SK-N-SH treated with all-trans-retinoic acid at 6 μM for 48 hours (cell line): ENCODE measurements around the gene MUTYH.
A peak's percentile ranks its signal among the peaks of the same experiment; 100 is the strongest.
"Not testable (repeated sequence)": the region's sequence is repeated elsewhere in the genome, so short reads cannot be mapped to it uniquely, and the experiment has no call there.

ENCODE experiments used
- ATAC-seq: fragments of 200-7000 bp; cut with Tn5 transposase; 3 replicates; pipeline ENCODE4 v1.9.1; 2020; ENCODE audit warnings: mild to moderate bottlenecking, moderate library complexity
- ARNTL ChIP-seq: fragments of 450-650 bp; formaldehyde crosslinking; IDR thresholded peaks from 2 replicates; pipeline ENCODE4 v1.5.0; 2020; ENCODE audit warnings: low read depth, mild to moderate bottlenecking, moderate library complexity, borderline replicate concordance
- BACH2 ChIP-seq: fragments of 250-450 bp; sonication (Bioruptor Pico); IDR thresholded peaks from 2 replicates; pipeline ENCODE4 v1.9.0; 2021; ENCODE audit warnings: mild to moderate bottlenecking, borderline replicate concordance
- CREB5 ChIP-seq: fragments of 250-450 bp; sonication (Bioruptor Pico); IDR thresholded peaks from 2 replicates; pipeline ENCODE4 v1.5.1; 2020; ENCODE audit warnings: low read depth, mild to moderate bottlenecking, moderate library complexity
- CSDC2 ChIP-seq: fragments of 250-450 bp; sonication (Bioruptor Pico); IDR thresholded peaks from 2 replicates; pipeline ENCODE4 v1.5.0; 2020; ENCODE audit warnings: mild to moderate bottlenecking, moderate library complexity
- CSRNP3 ChIP-seq: fragments of 250-450 bp; sonication (Bioruptor Pico); IDR thresholded peaks from 2 replicates; pipeline ENCODE4 v1.5.1; 2021; ENCODE audit warnings: mild to moderate bottlenecking, moderate library complexity
- ESRRG ChIP-seq: fragments of 250-450 bp; sonication (Bioruptor Pico); IDR thresholded peaks from 2 replicates; pipeline ENCODE4 v1.6.1; 2021; ENCODE audit warnings: mild to moderate bottlenecking
- GLIS3 ChIP-seq: fragments of 250-450 bp; sonication (Bioruptor Pico); IDR thresholded peaks from 2 replicates; pipeline ENCODE4 v1.5.0; 2020; ENCODE audit warnings: mild to moderate bottlenecking, moderate library complexity
- OSR1 ChIP-seq: fragments of 250-450 bp; sonication (Bioruptor Pico); IDR thresholded peaks from 2 replicates; pipeline ENCODE4 v1.8.0; 2022; ENCODE audit warnings: moderate library complexity, mild to moderate bottlenecking, inconsistent platforms
- PPARA ChIP-seq: fragments of 250-450 bp; sonication (Bioruptor Pico); IDR thresholded peaks from 2 replicates; pipeline ENCODE4 v1.5.0; 2020; ENCODE audit warnings: mild to moderate bottlenecking, borderline replicate concordance
- RARB ChIP-seq: fragments of 250-450 bp; sonication (Bioruptor Pico); IDR thresholded peaks from 2 replicates; pipeline ENCODE4 v1.8.0; 2021; ENCODE audit warnings: mild to moderate bottlenecking, moderate library complexity
- TCF4 ChIP-seq: fragments of 250-450 bp; sonication (Bioruptor Pico); IDR thresholded peaks from 2 replicates; pipeline ENCODE4 v1.8.0; 2021; ENCODE audit warnings: mild to moderate bottlenecking, moderate library complexity, borderline replicate concordance
- TOX ChIP-seq: fragments of 250-450 bp; sonication (Bioruptor Pico); IDR thresholded peaks from 2 replicates; pipeline ENCODE4 v1.8.0; 2021; ENCODE audit warnings: mild to moderate bottlenecking, moderate library complexity, borderline replicate concordance
- TSHZ2 ChIP-seq: fragments of 250-450 bp; sonication (Bioruptor Pico); IDR thresholded peaks from 2 replicates; pipeline ENCODE4 v1.5.0; 2020; ENCODE audit warnings: mild to moderate bottlenecking, moderate library complexity
- ZC3H10 ChIP-seq: fragments of 250-450 bp; sonication (Bioruptor Pico); IDR thresholded peaks from 2 replicates; pipeline ENCODE4 v1.5.1; 2021; ENCODE audit warnings: mild to moderate bottlenecking, moderate library complexity
- ZFP3 ChIP-seq: fragments of 250-450 bp; sonication (Bioruptor Pico); IDR thresholded peaks from 2 replicates; pipeline ENCODE4 v1.5.0; 2020; ENCODE audit warnings: mild to moderate bottlenecking, moderate library complexity
- ZFP30 ChIP-seq: fragments of 450-650 bp; formaldehyde crosslinking; IDR thresholded peaks from 2 replicates; pipeline ENCODE4 v1.5.0; 2022; ENCODE audit warnings: mild to moderate bottlenecking, moderate library complexity
- ZNF565 ChIP-seq: fragments of 450-650 bp; formaldehyde crosslinking; conservative IDR thresholded peaks from 2 replicates; pipeline ENCODE4 v1.5.0; 2020; ENCODE audit warnings: low read depth, mild to moderate bottlenecking, moderate library complexity
- ZNF8 ChIP-seq: fragments of 450-650 bp; formaldehyde crosslinking; IDR thresholded peaks from 2 replicates; pipeline ENCODE4 v1.5.0; 2020; ENCODE audit warnings: mild to moderate bottlenecking, moderate library complexity
- TF ChIP-seq, protein P1 (sequence below): fragments of 250-450 bp; sonication (Bioruptor Pico); IDR thresholded peaks from 2 replicates; pipeline ENCODE4 v1.8.0; 2020; ENCODE audit warnings: mild to moderate bottlenecking, moderate library complexity, borderline replicate concordance

MUTYH gene

GRCh38 chr1:45339789-45340558 lies at the start of gene MUTYH, which contains the start of gene TOE1:
Gene MUTYH, minus strand, starts transcription at chr1:45340440. Its CDS starts 5,935 bp downstream, at chr1:45334505.
Gene TOE1, plus strand, starts transcription at chr1:45340170. Its CDS starts 83 bp downstream, at chr1:45340253.
- TF ChIP-seq CSDC2 (CRISPR knock-in tag) (no peak), PPARA (CRISPR knock-in tag) (0 out of 2 replicates have a peak, but pooled peaks have one; percentile 37)
- ATAC-seq: peak; percentile 93

GRCh38 chr1:45386219-45386618 lies 46.0 kb upstream of the MUTYH start:
- no peak for TF ChIP-seq BACH2 (CRISPR knock-in tag)
- no peak for TF ChIP-seq TSHZ2 (CRISPR knock-in tag)
- TF ChIP-seq PPARA (CRISPR knock-in tag): no peak
- TF ChIP-seq CREB5 (CRISPR knock-in tag): no peak
- no peak for TF ChIP-seq ESRRG (CRISPR knock-in tag)
- TF ChIP-seq OSR1 (CRISPR knock-in tag): no peak
- no peak for TF ChIP-seq CSDC2 (CRISPR knock-in tag)
- no peak for TF ChIP-seq TOX (CRISPR knock-in tag)
- no peak for TF ChIP-seq ZC3H10 (CRISPR knock-in tag)
- no peak for TF ChIP-seq RARB (CRISPR knock-in tag)
- no peak for TF ChIP-seq ZFP30 (CRISPR knock-in tag)
- no peak for TF ChIP-seq CSRNP3 (CRISPR knock-in tag)
- no peak for TF ChIP-seq ARNTL (CRISPR knock-in tag)
- TF ChIP-seq ZNF8 (CRISPR knock-in tag): no peak
- TF ChIP-seq, protein P1, sequence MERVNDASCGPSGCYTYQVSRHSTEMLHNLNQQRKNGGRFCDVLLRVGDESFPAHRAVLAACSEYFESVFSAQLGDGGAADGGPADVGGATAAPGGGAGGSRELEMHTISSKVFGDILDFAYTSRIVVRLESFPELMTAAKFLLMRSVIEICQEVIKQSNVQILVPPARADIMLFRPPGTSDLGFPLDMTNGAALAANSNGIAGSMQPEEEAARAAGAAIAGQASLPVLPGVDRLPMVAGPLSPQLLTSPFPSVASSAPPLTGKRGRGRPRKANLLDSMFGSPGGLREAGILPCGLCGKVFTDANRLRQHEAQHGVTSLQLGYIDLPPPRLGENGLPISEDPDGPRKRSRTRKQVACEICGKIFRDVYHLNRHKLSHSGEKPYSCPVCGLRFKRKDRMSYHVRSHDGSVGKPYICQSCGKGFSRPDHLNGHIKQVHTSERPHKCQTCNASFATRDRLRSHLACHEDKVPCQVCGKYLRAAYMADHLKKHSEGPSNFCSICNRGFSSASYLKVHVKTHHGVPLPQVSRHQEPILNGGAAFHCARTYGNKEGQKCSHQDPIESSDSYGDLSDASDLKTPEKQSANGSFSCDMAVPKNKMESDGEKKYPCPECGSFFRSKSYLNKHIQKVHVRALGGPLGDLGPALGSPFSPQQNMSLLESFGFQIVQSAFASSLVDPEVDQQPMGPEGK (CRISPR knock-in tag): no peak

GRCh38 chr1:45385302-45385701 lies 45.1 kb upstream of the MUTYH start:
- TF ChIP-seq, protein P1 (CRISPR knock-in tag): no peak
- TF ChIP-seq TOX (CRISPR knock-in tag) (no peak), CSDC2 (CRISPR knock-in tag) (no peak), GLIS3 (CRISPR knock-in tag) (no peak), ZC3H10 (CRISPR knock-in tag) (no peak), PPARA (CRISPR knock-in tag) (no peak), TCF4 (CRISPR knock-in tag) (no peak), ARNTL (CRISPR knock-in tag) (no peak), ZFP3 (CRISPR knock-in tag) (no peak), ZNF8 (CRISPR knock-in tag) (no peak), ZNF565 (no peak), ZFP30 (CRISPR knock-in tag) (no peak)
- ATAC-seq: no peak

More at GRCh38 chr1:45386219-45386618, 46.0 kb upstream of the MUTYH start:
- ATAC-seq: no peak

- not testable (repeated sequence) for ATAC-seq
Measured at GRCh38 chr1:45384213-45384612, 44.0 kb upstream of the MUTYH start.
